Measurements from ENCODE around the gene NLRC5. TPM values are rescaled to one million over a fixed set of nuclear protein-coding genes. Genes with fewer than 3 reads are reported as not detected.
A peak's percentile ranks its signal among the peaks of the same experiment; 100 is the strongest.

Gene NLRC5
- total and polyA plus RNA-seq, 8 donors: 4.6 to 26.6 (median 9.9) TPM

DNA sequence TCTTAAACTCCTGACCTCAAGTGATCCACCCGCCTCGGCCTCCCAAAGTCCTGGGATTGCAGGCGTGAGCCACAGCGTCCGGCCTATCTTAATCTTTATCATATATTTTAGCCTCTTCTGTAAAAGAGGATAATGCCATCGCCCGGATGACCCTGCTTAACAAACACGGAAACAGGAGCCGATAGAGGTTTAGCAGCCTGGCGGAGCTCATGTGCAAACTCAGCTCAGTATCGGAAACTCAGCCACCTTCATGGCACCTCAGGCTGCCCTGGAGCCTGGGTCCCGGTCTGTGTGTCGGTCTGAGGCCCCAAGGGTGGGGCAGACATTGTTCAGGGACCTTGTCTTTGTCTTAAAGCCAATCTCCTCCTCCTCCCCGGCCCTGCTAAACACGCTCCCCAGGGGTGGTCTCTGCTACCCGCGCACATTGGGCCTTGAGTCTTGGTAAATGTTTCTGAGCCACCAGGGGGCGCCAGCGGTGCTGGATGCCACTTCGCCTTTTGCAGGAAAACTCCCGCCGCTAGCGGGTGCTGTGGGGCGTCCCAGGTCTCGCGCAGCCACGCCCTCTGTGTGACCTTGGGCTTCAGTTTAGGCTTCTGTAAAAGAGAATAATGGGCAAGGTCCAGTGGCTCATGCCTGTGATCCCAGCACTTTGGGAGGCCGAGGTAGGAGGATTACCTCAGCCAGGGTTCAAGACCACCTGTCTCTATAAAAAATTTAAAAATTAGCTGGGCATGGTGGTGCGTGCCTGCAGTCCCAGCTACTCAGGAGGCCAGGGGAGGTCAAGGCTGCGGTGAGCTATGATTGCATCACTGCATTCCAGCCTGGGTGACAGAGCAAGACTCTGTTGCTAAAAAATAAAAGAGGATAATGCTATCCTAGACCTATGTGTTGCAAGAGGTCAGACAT, 24.9 kb upstream of the NLRC5 start:
- no peak overlapping the region for H3K4me3 ChIP-seq
- WGBS, 2 donors: 45 to 46% methylated on average over 30 of the region's 30 CpGs
- intact Hi-C loops (cut with DNase I): no loop called here
- FAIRE-seq (no peak), ATAC-seq (peak; percentile 69 to 95 (median 86)), DNase-seq (peak; percentile 72 to 92 (median 86))
- no peaks in the 10 kb centered on the region for H3K9me3 ChIP-seq
- no peaks in the 10 kb centered on the region for H3K36me3 ChIP-seq
- H3K27me3 ChIP-seq: no peaks in the 10 kb centered on the region
- no peak overlapping the region for H3K27ac ChIP-seq
- TF ChIP-seq, protein P1, sequence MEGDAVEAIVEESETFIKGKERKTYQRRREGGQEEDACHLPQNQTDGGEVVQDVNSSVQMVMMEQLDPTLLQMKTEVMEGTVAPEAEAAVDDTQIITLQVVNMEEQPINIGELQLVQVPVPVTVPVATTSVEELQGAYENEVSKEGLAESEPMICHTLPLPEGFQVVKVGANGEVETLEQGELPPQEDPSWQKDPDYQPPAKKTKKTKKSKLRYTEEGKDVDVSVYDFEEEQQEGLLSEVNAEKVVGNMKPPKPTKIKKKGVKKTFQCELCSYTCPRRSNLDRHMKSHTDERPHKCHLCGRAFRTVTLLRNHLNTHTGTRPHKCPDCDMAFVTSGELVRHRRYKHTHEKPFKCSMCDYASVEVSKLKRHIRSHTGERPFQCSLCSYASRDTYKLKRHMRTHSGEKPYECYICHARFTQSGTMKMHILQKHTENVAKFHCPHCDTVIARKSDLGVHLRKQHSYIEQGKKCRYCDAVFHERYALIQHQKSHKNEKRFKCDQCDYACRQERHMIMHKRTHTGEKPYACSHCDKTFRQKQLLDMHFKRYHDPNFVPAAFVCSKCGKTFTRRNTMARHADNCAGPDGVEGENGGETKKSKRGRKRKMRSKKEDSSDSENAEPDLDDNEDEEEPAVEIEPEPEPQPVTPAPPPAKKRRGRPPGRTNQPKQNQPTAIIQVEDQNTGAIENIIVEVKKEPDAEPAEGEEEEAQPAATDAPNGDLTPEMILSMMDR (IDR thresholded peaks at IDR 0.05): peak; percentile 70 to 86 (median 78)
- H3K4me1 ChIP-seq: peaks cover 0 to 3% (median 0%) of the 10 kb centered on the region in 3 donors

DNA sequence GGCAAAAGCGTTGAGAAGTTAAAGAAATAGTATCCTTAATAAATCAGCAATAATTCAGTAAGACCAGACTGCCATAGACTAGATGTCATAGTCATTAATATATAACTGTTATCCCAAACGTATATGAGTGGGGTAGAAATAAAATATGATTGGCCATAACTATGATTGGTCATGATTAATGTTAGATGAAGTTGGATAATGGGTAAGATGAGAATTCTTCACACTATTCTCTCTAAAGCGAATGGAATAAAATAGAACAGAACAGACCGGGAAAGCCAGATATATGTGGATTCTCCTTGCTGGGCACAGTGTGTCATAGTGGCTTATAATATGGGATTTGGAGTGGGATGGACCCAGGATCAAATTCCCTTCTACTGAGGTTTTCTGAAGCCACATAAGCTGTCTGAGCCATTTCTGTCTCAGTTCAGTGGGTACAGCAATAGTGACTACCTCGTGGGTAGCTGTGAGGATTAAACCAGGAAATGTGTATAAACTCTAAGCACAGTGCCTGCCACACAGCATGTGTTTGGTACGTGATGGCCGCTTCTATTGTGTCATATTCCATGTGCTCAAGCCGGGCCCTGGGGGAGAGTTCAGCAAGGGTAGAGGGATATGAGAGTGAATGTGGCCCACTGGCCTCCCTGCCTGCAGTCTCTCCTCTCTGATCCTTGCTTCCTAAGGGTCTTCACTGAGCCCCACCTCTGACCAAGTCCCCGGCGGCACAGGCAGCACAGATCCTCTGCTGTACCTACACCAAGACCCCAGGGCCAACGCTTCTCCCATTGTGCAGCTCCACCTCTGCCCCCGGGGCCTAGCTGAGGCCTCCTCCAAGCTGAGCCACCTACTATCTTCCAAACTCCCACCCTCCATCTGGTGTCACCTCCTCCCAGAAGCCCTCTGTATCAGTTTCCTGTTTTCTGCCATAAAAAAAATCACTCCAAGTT, 23.9 kb upstream of the NLRC5 start:
- Histone ChIP-seq H3K4me1 (peaks cover 0 to 3% (median 0%) of the 10 kb centered on the region in 3 donors), H3K27me3 (no peaks in the 10 kb centered on the region), H3K27ac (no peak overlapping the region), H3K4me3 (no peak overlapping the region), H3K9me3 (no peaks in the 10 kb centered on the region), H3K36me3 (no peaks in the 10 kb centered on the region)
- TF ChIP-seq, protein P1 (IDR thresholded peaks at IDR 0.05): no peak
- intact Hi-C loops (cut with DNase I): no loop called here
- peak in 1 of 4 donors; percentile 35 for ATAC-seq
- FAIRE-seq: no peak
- WGBS, 2 donors: 78 to 93% methylated on average over 12 of the region's 12 CpGs
- no peak for DNase-seq

DNA sequence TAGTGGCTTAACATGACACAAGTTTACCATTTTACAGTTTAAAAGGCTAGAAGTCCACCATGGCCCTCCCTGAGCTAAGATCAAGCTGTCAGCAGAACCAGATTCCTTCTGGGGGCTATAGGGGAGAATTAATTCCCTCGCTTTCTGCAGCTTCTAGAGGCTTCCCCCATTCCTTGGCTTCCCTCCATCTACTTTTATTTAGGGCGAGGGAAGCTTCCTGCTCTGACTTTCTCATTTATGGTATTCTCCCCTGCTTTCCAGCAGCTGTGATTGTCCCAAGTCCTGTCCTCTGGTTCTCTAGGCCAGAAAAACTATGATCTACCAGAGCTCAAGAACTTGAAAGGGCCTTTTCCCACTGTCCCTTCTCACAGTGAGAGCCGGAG, 23.3 kb upstream of the NLRC5 start:
- no peak for FAIRE-seq
- intact Hi-C loops (cut with DNase I): no loop called here
- ATAC-seq: no peak
- H3K27me3 ChIP-seq: no peaks in the 10 kb centered on the region
- H3K4me3 ChIP-seq: no peak overlapping the region
- DNase-seq: no peak
- no peak overlapping the region for H3K27ac ChIP-seq
- TF ChIP-seq, protein P1 (IDR thresholded peaks at IDR 0.05): no peak
- H3K4me1 ChIP-seq: peaks cover 0 to 6% (median 0%) of the 10 kb centered on the region in 3 donors
- 86 to 91% methylated on average over 3 of the region's 3 CpGs for WGBS, 2 donors
- no peaks in the 10 kb centered on the region for H3K9me3 ChIP-seq
- no peaks in the 10 kb centered on the region for H3K36me3 ChIP-seq

DNA sequence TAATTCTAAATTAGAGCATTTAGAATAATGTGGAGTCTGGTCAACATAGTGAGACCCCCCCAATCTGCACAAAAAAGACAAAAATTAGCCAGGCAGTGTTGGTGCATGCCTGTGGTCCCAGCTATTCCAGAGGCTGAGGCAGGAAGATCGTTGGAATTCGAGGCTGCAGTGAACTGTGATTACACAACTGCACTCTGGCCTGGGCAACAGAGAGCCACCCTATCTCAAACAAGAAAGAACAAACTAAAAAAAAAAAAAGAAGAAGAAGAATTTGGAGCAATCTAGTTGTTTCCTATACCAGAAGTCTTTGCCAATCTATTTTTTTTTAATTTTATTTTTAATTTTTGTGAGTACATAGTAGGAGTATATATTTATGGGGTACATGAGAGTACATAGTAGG, 21.6 kb upstream of the NLRC5 start:
- no peak overlapping the region for H3K27ac ChIP-seq
- DNase-seq: no peak
- intact Hi-C loops (cut with DNase I): no loop called here
- peaks cover 0 to 7% (median 0%) of the 10 kb centered on the region in 3 donors for H3K4me1 ChIP-seq
- FAIRE-seq: no peak
- no peaks in the 10 kb centered on the region for H3K36me3 ChIP-seq
- no peaks in the 10 kb centered on the region for H3K27me3 ChIP-seq
- TF ChIP-seq, protein P1 (IDR thresholded peaks at IDR 0.05): no peak
- no peak for ATAC-seq
- no peaks in the 10 kb centered on the region for H3K9me3 ChIP-seq
- H3K4me3 ChIP-seq: no peak overlapping the region
- WGBS, 2 donors: 25 to 26% methylated on average over 2 of the region's 2 CpGs

Data from pancreas (tissue), 10 donors.